Smooth muscle cell (in vitro differentiated cells): Measurements from ENCODE around the gene SLC2A13. TPM values are rescaled to one million over a fixed set of nuclear protein-coding genes. Genes with fewer than 3 reads are reported as not detected.

Experiments
- DNase-seq: peaks from one replicate; lab custom pipeline; 2025; ENCODE audit not compliant: unreplicated experiment; lab: John Stamatoyannopoulos, UW
- H2AFZ ChIP-seq: fragments of 200-600 bp; sonication (generic); 2 replicates; pipeline ENCODE4 v1.6.0; 2016; ENCODE audit warnings: antibody characterized with exemption, low read depth, mild to moderate bottlenecking
- H3F3A ChIP-seq: fragments of 200-600 bp; sonication (generic); 2 replicates; pipeline ENCODE4 v1.6.0; 2017; ENCODE audit warnings: antibody characterized with exemption, low read depth
- H3K27ac ChIP-seq: fragments of 200-600 bp; sonication (generic); 2 replicates; pipeline ENCODE4 v1.5.1; 2016; ENCODE audit warnings: low read depth, mild to moderate bottlenecking
- H3K27me3 ChIP-seq: fragments of 200-600 bp; sonication (generic); 2 replicates; pipeline ENCODE4 v1.6.1; 2016; ENCODE audit warnings: low read depth, mild to moderate bottlenecking
- H3K36me3 ChIP-seq: fragments of 200-600 bp; sonication (generic); 2 replicates; pipeline ENCODE4 v1.5.1; 2016; ENCODE audit warnings: low read depth
- H3K4me1 ChIP-seq: fragments of 200-600 bp; sonication (generic); 2 replicates; pipeline ENCODE4 v1.5.1; 2016; ENCODE audit warnings: low read depth
- H3K4me2 ChIP-seq: fragments of 200-600 bp; sonication (generic); 2 replicates; pipeline ENCODE4 v1.6.0; 2016; ENCODE audit warnings: mild to moderate bottlenecking
- H3K4me3 ChIP-seq: fragments of 200-600 bp; sonication (generic); 2 replicates; pipeline ENCODE4 v1.5.1; 2016; ENCODE audit warnings: mild to moderate bottlenecking
- H3K79me2 ChIP-seq: fragments of 200-600 bp; sonication (generic); 2 replicates; pipeline ENCODE4 v1.6.0; 2016; ENCODE audit warnings: low read depth, mild to moderate bottlenecking
- H3K9ac ChIP-seq: fragments of 200-600 bp; sonication (generic); 2 replicates; pipeline ENCODE4 v1.6.0; 2016; ENCODE audit warnings: low read depth
- H3K9me3 ChIP-seq: fragments of 200-600 bp; sonication (generic); replicated peaks from 2 replicates; pipeline ENCODE4 v1.5.1; 2016; ENCODE audit warnings: low read depth
- H4K20me1 ChIP-seq: fragments of 200-600 bp; sonication (generic); 2 replicates; pipeline ENCODE4 v1.6.0; 2016; ENCODE audit warnings: low read depth
- WGBS: methylation state at CpG from one replicate; pipeline ENCODE4 v1.1.7; 2016; ENCODE audit warnings: low lambda C conversion rate; 5-methylcytosine and 5-hydroxymethylcytosine counted together
- polyA plus RNA-seq: library from polyadenylated mRNA; unstranded; fragments of >200 nt; fragmentation: Nextera tagmentation; extraction: Ambion mirVana; gene quantifications from 2 replicates; pipeline ENCODE4 v1.2.1, GENCODE V29; 2016
- total RNA-seq: library from RNA; depleted of rRNA; stranded (reverse); fragments of >200 nt; gene quantifications from 2 replicates; pipeline ENCODE4 v1.2.3, GENCODE V29; 2014
- TF ChIP-seq, protein P1 (sequence below): fragments of 200-600 bp; sonication (generic); IDR thresholded peaks from 2 replicates; pipeline ENCODE4 v1.5.1; 2017; ENCODE audit warnings: borderline replicate concordance, mild to moderate bottlenecking, antibody characterized with exemption; ENCODE audit not compliant: insufficient read depth, poor library complexity, severe bottlenecking

SLC2A13 gene
- total and polyA plus RNA-seq, 2 experiments from 2014 or later = 9.6 to 27.4 TPM

- no peaks in the 10 kb centered on the region for H3K36me3 ChIP-seq
- H3F3A ChIP-seq = peaks cover 6% of the 10 kb centered on the region
- H3K27me3 ChIP-seq = no peaks in the 10 kb centered on the region
- peaks cover 41% of the 10 kb centered on the region for H3K79me2 ChIP-seq
- peak overlapping the region; percentile 83 for H2AFZ ChIP-seq
- peaks cover 18% of the 10 kb centered on the region for H3K4me1 ChIP-seq
- peak overlapping the region; percentile 88 for H3K4me3 ChIP-seq
- no peak overlapping the region for H3K27ac ChIP-seq
- peak overlapping the region; percentile 79 for H3K9ac ChIP-seq
- H3K4me2 ChIP-seq = peak overlapping the region; percentile 95
- DNase-seq = no peak
- no peaks in the 10 kb centered on the region for H3K9me3 ChIP-seq
- 11% methylated on average over 20 of the region's 20 CpGs for WGBS
- peaks cover 24% of the 10 kb centered on the region for H4K20me1 ChIP-seq
- TF ChIP-seq, protein P1, sequence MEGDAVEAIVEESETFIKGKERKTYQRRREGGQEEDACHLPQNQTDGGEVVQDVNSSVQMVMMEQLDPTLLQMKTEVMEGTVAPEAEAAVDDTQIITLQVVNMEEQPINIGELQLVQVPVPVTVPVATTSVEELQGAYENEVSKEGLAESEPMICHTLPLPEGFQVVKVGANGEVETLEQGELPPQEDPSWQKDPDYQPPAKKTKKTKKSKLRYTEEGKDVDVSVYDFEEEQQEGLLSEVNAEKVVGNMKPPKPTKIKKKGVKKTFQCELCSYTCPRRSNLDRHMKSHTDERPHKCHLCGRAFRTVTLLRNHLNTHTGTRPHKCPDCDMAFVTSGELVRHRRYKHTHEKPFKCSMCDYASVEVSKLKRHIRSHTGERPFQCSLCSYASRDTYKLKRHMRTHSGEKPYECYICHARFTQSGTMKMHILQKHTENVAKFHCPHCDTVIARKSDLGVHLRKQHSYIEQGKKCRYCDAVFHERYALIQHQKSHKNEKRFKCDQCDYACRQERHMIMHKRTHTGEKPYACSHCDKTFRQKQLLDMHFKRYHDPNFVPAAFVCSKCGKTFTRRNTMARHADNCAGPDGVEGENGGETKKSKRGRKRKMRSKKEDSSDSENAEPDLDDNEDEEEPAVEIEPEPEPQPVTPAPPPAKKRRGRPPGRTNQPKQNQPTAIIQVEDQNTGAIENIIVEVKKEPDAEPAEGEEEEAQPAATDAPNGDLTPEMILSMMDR = no peak
Measured at GRCh38 chr12:40104461-40105264, 1.2 kb downstream of the SLC2A13 start.

GRCh38 chr12:40103043-40103442, 2.8 kb downstream of the SLC2A13 start:
- Histone ChIP-seq H4K20me1 (peaks cover 24% of the 10 kb centered on the region), H3K36me3 (no peaks in the 10 kb centered on the region)

GRCh38 chr12:40101747-40102146, 4.1 kb downstream of the SLC2A13 start:
- Histone ChIP-seq H3K36me3 (no peaks in the 10 kb centered on the region), H3F3A (peaks cover 6% of the 10 kb centered on the region), H3K27me3 (no peaks in the 10 kb centered on the region), H3K4me3 (no peak overlapping the region), H2AFZ (no peak overlapping the region), H3K4me2 (no peak overlapping the region), H3K79me2 (peaks cover 59% of the 10 kb centered on the region), H3K27ac (no peak overlapping the region), H3K9me3 (no peaks in the 10 kb centered on the region), H4K20me1 (peaks cover 24% of the 10 kb centered on the region), H3K9ac (no peak overlapping the region), H3K4me1 (peaks cover 18% of the 10 kb centered on the region)
- no peak for DNase-seq
- WGBS = 85% methylated on average over 1 of the region's 1 CpG
- TF ChIP-seq, protein P1 = no peak

More at GRCh38 chr12:40103043-40103442, 2.8 kb downstream of the SLC2A13 start:
- Histone ChIP-seq H3K4me2 (peak overlapping the region; percentile 95), H3K9me3 (no peaks in the 10 kb centered on the region), H3K27me3 (no peaks in the 10 kb centered on the region), H3K27ac (no peak overlapping the region), H3K4me1 (peaks cover 18% of the 10 kb centered on the region), H3K79me2 (peaks cover 53% of the 10 kb centered on the region), H2AFZ (no peak overlapping the region), H3F3A (peaks cover 6% of the 10 kb centered on the region), H3K4me3 (peak overlapping the region; percentile 88), H3K9ac (no peak overlapping the region)
- DNase-seq = no peak
- 34% methylated on average over 3 of the region's 3 CpGs for WGBS
- TF ChIP-seq, protein P1 = no peak
